Measurements from ENCODE around the gene NDUFB1. TPM values are rescaled to one million over a fixed set of nuclear protein-coding genes. Genes with fewer than 3 reads are reported as not detected.

Gene NDUFB1
- total RNA-seq, 6 experiments from 2014 or later = 128 to 177 (median 157) TPM

DNA sequence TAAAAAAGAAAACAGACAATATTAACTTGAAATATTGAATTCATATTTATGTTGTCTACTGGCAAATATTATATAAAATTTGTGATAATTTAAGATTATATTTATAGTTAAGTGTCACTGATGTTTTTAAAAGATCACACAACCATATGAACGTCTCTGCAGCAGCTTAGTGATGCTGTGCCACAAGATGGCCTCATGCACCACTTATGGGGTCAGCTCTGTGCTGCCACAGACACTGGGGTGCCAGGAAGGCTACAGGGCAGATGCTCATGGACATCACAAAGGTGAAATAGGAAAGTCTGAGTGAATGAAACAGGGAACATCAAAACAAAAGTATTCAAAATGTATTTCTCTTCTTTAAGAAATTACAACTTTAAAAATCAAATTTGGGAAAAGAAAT, 28.2 kb downstream of the NDUFB1 start:
- Mint-ChIP-seq H3K4me1 (ENCODE audit: low read depth) (no peaks in the 10 kb centered on the region), H3K9me3 (no peaks in the 10 kb centered on the region), H3K27me3 (ENCODE audit: insufficient read depth) (no peaks in the 10 kb centered on the region), H3K4me3 (no peak overlapping the region), H3K27ac (no peak overlapping the region), H3K36me3 (ENCODE audit: low read depth) (peaks cover 4% of the 10 kb centered on the region)
- TF ChIP-seq, protein P1, sequence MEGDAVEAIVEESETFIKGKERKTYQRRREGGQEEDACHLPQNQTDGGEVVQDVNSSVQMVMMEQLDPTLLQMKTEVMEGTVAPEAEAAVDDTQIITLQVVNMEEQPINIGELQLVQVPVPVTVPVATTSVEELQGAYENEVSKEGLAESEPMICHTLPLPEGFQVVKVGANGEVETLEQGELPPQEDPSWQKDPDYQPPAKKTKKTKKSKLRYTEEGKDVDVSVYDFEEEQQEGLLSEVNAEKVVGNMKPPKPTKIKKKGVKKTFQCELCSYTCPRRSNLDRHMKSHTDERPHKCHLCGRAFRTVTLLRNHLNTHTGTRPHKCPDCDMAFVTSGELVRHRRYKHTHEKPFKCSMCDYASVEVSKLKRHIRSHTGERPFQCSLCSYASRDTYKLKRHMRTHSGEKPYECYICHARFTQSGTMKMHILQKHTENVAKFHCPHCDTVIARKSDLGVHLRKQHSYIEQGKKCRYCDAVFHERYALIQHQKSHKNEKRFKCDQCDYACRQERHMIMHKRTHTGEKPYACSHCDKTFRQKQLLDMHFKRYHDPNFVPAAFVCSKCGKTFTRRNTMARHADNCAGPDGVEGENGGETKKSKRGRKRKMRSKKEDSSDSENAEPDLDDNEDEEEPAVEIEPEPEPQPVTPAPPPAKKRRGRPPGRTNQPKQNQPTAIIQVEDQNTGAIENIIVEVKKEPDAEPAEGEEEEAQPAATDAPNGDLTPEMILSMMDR (IDR thresholded peaks at IDR 0.05) = peak; percentile 39
- DNase-seq = no peak

DNA sequence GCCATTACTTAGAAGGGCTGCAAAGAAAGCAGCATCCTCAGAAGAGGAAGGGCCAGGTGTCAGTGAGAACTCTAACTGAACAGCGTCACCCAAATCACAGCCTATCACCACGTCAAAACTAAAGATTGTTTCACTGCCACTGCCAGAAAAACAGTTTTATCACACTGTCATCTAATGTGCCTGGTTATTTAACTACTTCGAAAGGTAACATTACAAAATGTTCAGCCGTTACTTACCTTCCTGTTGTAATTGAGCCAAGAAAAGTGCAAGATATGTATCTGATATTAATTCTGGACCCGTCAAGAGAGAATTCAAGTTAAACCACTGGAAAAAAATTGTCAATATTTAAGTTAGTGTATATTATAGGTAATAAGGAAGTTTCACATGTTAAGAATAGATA, 33.0 kb downstream of the NDUFB1 start:
- DNase-seq = no peak
- Mint-ChIP-seq H3K36me3 (ENCODE audit: low read depth) (peaks cover 12% of the 10 kb centered on the region), H3K9me3 (no peaks in the 10 kb centered on the region), H3K4me1 (ENCODE audit: low read depth) (no peaks in the 10 kb centered on the region), H3K4me3 (no peak overlapping the region), H3K27ac (no peak overlapping the region), H3K27me3 (ENCODE audit: insufficient read depth) (no peaks in the 10 kb centered on the region; the same call in 1 of the 2 replicates)
- TF ChIP-seq, protein P1 (IDR thresholded peaks at IDR 0.05) = no peak

DNA sequence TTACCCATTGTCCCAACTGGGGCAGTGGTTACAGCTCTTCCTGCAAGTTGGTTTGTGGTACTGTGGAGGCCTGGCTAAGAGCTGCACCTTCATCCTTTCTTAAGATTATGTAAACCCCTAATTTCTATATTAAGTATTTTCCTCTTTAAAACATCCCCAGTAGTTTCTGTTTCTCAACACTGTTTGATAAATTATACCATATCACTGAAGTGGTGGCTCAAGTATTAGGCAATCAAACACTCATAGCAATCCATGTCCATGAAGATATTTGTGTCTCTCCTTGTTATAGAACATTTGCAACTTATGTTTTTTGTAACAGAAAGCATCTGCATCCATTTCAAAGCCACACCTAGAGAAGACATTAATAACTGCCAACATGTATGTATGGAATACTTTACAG, 47.0 kb downstream of the NDUFB1 start:
- no peaks in the 10 kb centered on the region for H3K4me1 Mint-ChIP-seq (ENCODE audit: low read depth)
- H3K27ac Mint-ChIP-seq = no peak overlapping the region
- TF ChIP-seq, protein P1 (IDR thresholded peaks at IDR 0.05) = no peak
- H3K9me3 Mint-ChIP-seq = no peaks in the 10 kb centered on the region
- H3K4me3 Mint-ChIP-seq = no peak overlapping the region
- no peaks in the 10 kb centered on the region for H3K36me3 Mint-ChIP-seq (ENCODE audit: low read depth)
- peaks cover 2% of the 10 kb centered on the region; the same call in 1 of the 2 replicates for H3K27me3 Mint-ChIP-seq (ENCODE audit: insufficient read depth)
- no peak for DNase-seq

Other genes with a start within 250 kb of the NDUFB1 start
- gene FBLN5, start 174.0 kb downstream of the NDUFB1 start, total RNA-seq (2021; fragmentation: NEBNext Ultra II Directional; extraction: Animal tissue kit (Norgen Biotek cat#: 25700)) = 100 to 1,000 TPM; 127 to 242 (median 205) TPM
- 10 to 100 TPM; 54.6 to 62.0 (median 58.9) TPM for gene TRIP11, start 81.6 kb downstream of the NDUFB1 start, total RNA-seq (2021; fragmentation: NEBNext Ultra II Directional; extraction: Animal tissue kit (Norgen Biotek cat#: 25700))
- gene ATXN3, start 15.1 kb downstream of the NDUFB1 start, total RNA-seq (2021; fragmentation: NEBNext Ultra II Directional; extraction: Animal tissue kit (Norgen Biotek cat#: 25700)) = 10 to 100 TPM; 18.5 to 22.4 (median 21.6) TPM
- gene CPSF2, start 263 bp upstream of the NDUFB1 start, total RNA-seq (2021; fragmentation: NEBNext Ultra II Directional; extraction: Animal tissue kit (Norgen Biotek cat#: 25700)) = 100 to 1,000 TPM in 4 of 6 experiments, 10 to 100 TPM in 2; 88.6 to 116 (median 105) TPM
- not detected for gene SLC24A4, start 201.5 kb upstream of the NDUFB1 start, total RNA-seq (2021; fragmentation: NEBNext Ultra II Directional; extraction: Animal tissue kit (Norgen Biotek cat#: 25700))